ENCODE results near the gene C20orf144.

C20orf144 gene

DNA sequence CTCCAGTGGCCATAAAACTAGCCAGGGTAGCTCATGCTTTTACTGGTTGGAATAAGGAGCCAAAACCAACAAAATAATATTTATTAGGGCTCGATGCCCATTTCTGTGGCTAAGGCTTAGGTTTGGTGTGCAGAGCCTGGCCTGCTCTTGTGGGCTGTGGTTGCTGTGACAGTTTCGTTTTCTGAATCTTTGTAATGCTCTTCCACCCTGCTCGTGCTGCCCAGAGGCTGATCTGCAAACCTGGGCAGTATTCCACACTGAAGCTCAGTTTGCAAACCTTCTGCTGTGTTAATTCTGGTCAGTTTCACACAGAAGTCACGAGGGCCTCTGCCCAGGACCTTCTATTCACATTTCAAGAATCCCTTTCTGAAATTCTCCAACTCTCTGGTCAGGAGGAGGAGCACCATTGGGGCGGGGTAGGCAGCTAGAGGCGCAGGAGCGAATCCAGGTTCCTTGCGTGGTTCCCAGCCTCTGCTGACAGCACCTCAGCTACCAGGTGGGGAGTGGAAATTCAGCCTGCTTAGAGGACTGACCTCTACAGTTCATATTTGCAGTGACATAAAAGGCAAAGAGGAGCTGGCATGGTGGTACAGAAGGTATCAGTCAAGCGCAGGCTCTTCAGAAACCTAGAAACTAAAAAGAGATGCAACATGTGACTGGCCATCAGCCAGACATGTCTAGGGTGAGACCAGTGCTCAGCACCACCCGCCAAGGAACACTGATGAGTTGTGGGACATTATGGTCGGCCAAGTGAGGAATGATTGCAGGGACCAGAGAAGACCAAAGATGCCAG, 14.3 kb upstream of the C20orf144 start:
- no peaks in the 10 kb centered on the region for H3K27me3 ChIP-seq (replicated peaks; ENCODE audit: control insufficient read depth, insufficient read depth, low read length)
- TF ChIP-seq, protein P1, sequence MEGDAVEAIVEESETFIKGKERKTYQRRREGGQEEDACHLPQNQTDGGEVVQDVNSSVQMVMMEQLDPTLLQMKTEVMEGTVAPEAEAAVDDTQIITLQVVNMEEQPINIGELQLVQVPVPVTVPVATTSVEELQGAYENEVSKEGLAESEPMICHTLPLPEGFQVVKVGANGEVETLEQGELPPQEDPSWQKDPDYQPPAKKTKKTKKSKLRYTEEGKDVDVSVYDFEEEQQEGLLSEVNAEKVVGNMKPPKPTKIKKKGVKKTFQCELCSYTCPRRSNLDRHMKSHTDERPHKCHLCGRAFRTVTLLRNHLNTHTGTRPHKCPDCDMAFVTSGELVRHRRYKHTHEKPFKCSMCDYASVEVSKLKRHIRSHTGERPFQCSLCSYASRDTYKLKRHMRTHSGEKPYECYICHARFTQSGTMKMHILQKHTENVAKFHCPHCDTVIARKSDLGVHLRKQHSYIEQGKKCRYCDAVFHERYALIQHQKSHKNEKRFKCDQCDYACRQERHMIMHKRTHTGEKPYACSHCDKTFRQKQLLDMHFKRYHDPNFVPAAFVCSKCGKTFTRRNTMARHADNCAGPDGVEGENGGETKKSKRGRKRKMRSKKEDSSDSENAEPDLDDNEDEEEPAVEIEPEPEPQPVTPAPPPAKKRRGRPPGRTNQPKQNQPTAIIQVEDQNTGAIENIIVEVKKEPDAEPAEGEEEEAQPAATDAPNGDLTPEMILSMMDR (IDR thresholded peaks at IDR 0.05; ENCODE audit: insufficient read depth, low read length, poor library complexity, severe bottlenecking) = no peak
- no peak for DNase-seq (ENCODE audit: extremely low read depth, insufficient read length)
- no peak overlapping the region for H3K4me3 ChIP-seq (replicated peaks; ENCODE audit: low read depth, low read length)
- peaks cover 7% of the 10 kb centered on the region for H3K36me3 ChIP-seq (ENCODE audit: control insufficient read depth, insufficient read depth, low read length)

DNA sequence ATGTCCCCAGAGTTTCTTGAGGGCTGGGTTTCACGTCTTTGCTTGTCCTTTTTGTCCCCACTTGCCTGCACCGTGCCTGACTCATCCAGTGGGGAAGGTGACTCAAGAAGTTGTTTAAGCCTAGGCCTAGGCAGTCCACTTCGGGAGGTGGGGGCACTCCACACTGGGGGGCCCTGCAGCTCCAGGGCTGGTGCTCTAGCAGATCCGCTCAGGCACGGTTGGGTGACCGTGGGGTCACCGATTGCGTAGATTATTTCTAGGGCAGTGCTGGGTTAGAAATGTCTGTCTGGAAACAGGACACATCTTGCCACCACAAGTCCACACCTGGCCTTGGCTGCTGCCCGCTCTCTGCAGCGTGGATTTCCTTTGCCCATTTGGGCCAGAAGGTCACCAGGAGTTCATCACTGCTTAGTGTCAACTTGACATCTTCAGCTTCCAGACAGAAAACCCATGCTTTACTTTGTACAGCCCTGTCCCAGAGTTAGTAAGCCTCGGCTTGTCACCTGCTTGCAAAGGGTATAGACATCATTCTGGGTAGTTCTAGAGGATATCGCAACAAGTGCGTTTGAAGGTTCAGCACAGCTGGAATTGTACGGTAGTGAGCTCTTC, 13.6 kb upstream of the C20orf144 start:
- peaks cover 7% of the 10 kb centered on the region for H3K36me3 ChIP-seq (ENCODE audit: control insufficient read depth, insufficient read depth, low read length)
- TF ChIP-seq, protein P1 (IDR thresholded peaks at IDR 0.05; ENCODE audit: insufficient read depth, low read length, poor library complexity, severe bottlenecking) = no peak
- DNase-seq (ENCODE audit: extremely low read depth, insufficient read length) = no peak
- no peaks in the 10 kb centered on the region for H3K27me3 ChIP-seq (replicated peaks; ENCODE audit: control insufficient read depth, insufficient read depth, low read length)
- H3K4me3 ChIP-seq (replicated peaks; ENCODE audit: low read depth, low read length) = no peak overlapping the region

DNA sequence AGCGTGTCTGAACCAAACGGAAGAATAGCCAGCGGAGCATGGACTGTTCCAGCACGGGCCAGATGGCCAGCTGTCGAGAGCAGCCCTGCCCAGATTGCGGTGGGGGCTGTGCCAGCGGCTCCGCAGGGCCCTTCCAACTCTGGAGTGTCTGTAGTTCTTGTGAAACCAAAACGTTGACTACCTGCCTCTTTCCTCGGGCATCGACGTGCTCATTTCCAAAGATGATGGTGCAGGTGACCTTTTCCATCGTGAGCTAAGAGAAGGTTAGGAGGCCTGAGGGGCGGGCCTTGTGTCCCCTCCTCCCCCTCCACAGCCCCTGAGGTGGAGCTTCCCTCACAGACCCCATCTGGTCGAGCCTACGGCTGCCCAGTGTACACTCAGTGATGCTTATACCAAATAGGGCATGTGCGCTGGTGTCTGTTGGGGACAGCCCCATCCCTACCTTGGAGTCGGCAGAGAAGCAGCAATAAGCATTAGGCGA, 12.9 kb upstream of the C20orf144 start:
- no peak for DNase-seq (ENCODE audit: extremely low read depth, insufficient read length)
- Histone ChIP-seq H3K27me3 (replicated peaks; ENCODE audit: control insufficient read depth, insufficient read depth, low read length) (no peaks in the 10 kb centered on the region), H3K4me3 (replicated peaks; ENCODE audit: low read depth, low read length) (no peak overlapping the region), H3K36me3 (ENCODE audit: control insufficient read depth, insufficient read depth, low read length) (peaks cover 5% of the 10 kb centered on the region)
- TF ChIP-seq, protein P1 (IDR thresholded peaks at IDR 0.05; ENCODE audit: insufficient read depth, low read length, poor library complexity, severe bottlenecking) = no peak

DNA sequence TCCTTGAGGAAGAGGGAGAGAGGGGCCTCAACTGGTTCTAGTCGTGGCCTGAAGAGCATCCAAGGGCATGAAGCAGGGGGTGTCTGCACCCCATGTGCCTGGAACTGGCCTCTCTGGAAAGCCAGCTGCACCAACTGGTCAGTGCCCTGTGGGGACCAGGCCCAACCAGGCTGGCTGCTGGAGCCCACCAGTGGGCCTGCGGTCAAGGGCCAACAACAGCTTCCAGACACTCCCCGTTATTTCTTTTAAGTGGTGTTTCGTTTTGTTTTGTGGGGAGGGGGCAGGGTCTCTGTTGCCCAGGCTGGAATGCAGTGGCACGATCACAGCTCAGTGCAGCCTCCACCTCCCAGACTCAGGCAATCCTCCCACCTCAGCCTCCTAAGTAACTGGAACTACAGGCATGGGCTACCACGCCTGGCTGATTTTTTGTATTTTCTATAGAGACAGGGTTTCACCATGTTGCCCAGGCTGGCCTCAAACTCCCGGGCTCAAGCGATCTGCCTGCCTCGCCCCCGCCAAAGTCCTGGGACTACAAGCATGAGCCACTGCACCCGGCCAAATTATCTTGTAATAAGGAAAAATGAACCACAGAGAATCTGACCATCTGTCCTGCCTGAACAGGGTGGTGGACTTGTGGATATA, 11.9 kb upstream of the C20orf144 start:
- DNase-seq (ENCODE audit: extremely low read depth, insufficient read length) = no peak
- TF ChIP-seq, protein P1 (IDR thresholded peaks at IDR 0.05; ENCODE audit: insufficient read depth, low read length, poor library complexity, severe bottlenecking) = no peak
- no peaks in the 10 kb centered on the region for H3K27me3 ChIP-seq (replicated peaks; ENCODE audit: control insufficient read depth, insufficient read depth, low read length)
- no peaks in the 10 kb centered on the region; the same call in none of the 2 replicates for H3K36me3 ChIP-seq (ENCODE audit: control insufficient read depth, insufficient read depth, low read length)
- H3K4me3 ChIP-seq (replicated peaks; ENCODE audit: low read depth, low read length) = no peak overlapping the region

DNA sequence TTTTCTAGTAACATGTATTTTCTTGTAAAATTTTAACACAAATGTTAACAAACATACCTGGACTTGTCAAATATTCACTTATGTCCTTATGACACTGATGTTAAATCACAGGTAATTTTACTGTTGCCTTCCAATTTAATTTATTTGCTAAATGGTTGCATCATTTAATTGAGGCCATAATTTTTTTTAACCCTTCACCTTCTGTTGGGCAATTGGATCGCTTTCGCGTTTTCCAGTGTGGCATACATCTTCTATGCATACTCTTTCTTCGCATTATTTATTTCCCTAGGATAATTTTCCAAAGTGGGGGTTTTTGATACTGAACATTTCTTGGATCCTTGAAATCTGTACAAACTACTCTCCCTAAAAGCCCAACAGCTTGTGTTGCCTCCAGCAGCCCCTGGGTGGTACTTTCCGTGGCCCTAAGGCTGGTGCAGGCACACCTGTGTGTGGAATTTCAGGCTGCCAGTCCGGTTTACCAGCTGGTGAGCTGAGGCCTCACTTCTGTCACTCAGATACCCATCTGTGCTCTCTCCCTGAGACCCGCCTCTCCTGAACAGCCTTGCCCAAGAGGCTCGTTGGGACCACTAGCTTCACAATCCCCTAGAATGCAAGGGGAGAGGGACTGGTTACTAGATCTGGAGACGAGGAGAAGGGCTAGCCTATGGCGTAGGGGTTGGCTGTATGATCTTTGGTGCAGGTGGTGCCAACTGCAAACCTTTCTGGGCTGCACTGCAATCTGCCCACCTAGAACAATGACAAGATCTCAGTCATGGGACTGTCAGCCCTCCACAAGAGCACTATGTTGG, 11.2 kb upstream of the C20orf144 start:
- H3K27me3 ChIP-seq (replicated peaks; ENCODE audit: control insufficient read depth, insufficient read depth, low read length) = no peaks in the 10 kb centered on the region
- no peaks in the 10 kb centered on the region for H3K36me3 ChIP-seq (ENCODE audit: control insufficient read depth, insufficient read depth, low read length)
- DNase-seq (ENCODE audit: extremely low read depth, insufficient read length) = no peak
- TF ChIP-seq, protein P1 (IDR thresholded peaks at IDR 0.05; ENCODE audit: insufficient read depth, low read length, poor library complexity, severe bottlenecking) = no peak
- H3K4me3 ChIP-seq (replicated peaks; ENCODE audit: low read depth, low read length) = no peak overlapping the region

All from GM06990 (cell line).